Esophagus squamous epithelium (tissue), 5 donors: Measurements from ENCODE around the gene MEIS2. TPM values are rescaled to one million over a fixed set of nuclear protein-coding genes. Genes with fewer than 3 reads are reported as not detected.

Experiments used
- DNase-seq: peaks from one replicate; lab custom pipeline; 2025; lab: John Stamatoyannopoulos, UW
- H3K27ac ChIP-seq, 4 donors: fragments of 200-600 bp; sonication (generic); one replicate each; pipeline ENCODE4 v1.5.1; 2016 to 2019; ENCODE audit warnings: mild to moderate bottlenecking in 1 of 4
- H3K27me3 ChIP-seq, 4 donors: fragments of 200-600 bp; sonication (generic); 1 replicate in 3 of 4; 2 replicates in 1 of 4; pipeline versions ENCODE4 v1.5.1 to v1.6.0; 2017 to 2021; ENCODE audit warnings: antibody characterized with exemption in 1 of 4
- H3K36me3 ChIP-seq, 3 donors: fragments of 200-600 bp; sonication (generic); one replicate each; pipeline ENCODE4 v1.5.1; 2016 to 2019
- H3K4me1 ChIP-seq, 3 donors: fragments of 200-600 bp; sonication (generic); one replicate each; pipeline ENCODE4 v1.5.1; 2017 to 2019
- H3K4me3 ChIP-seq, 4 donors: fragments of 200-600 bp; sonication (generic); 1 replicate in 3 of 4; 2 replicates in 1 of 4; pipeline ENCODE4 v1.5.1; 2016 to 2019; ENCODE audit warnings: mild to moderate bottlenecking in 2 of 4, moderate library complexity in 1 of 4
- H3K9me3 ChIP-seq, 3 donors: fragments of 200-600 bp; sonication (generic); one replicate each; pipeline ENCODE4 v1.5.1; 2016 to 2019
- CTCF ChIP-seq, 6 experiments: fragments of 450-650 bp in 4 of 6; fragments of 200-600 bp in 2 of 6; sonication (generic) in 2 of 6; IDR thresholded peaks; one replicate each; pipeline ENCODE4 v1.5.1; 2016 to 2019; ENCODE audit warnings: antibody characterized with exemption in 6 of 6, mild to moderate bottlenecking in 4 of 6, moderate library complexity in 4 of 6
- POLR2A ChIP-seq, 4 donors: fragments of 450-650 bp; IDR thresholded peaks; one replicate each; pipeline ENCODE4 v1.6.1; 2017; ENCODE audit warnings: antibody characterized with exemption in 4 of 4, mild to moderate bottlenecking in 4 of 4, moderate library complexity in 3 of 4
- WGBS, 2 donors: methylation state at CpG; one replicate each; pipeline ENCODE4 v1.1.5; 2018; 5-methylcytosine and 5-hydroxymethylcytosine counted together
- intact Hi-C: fragments of 100-400 bp; cut with DNase I; formaldehyde crosslinking; loops from one replicate; pipeline ENCODE4 v1.15.0; 2022
- total RNA-seq, 4 donors: library from RNA; depleted of rRNA; stranded (reverse); fragments of >200 nt; gene quantifications; one replicate each; pipeline ENCODE4 v1.1.0, GENCODE V29; 2016
- donor health status: DM: yes; HTN: yes; CAD: no.

MEIS2 gene
- total RNA-seq, 4 donors from 2014 or later, result 6.6 to 26.3 (median 9.9) TPM

DNA sequence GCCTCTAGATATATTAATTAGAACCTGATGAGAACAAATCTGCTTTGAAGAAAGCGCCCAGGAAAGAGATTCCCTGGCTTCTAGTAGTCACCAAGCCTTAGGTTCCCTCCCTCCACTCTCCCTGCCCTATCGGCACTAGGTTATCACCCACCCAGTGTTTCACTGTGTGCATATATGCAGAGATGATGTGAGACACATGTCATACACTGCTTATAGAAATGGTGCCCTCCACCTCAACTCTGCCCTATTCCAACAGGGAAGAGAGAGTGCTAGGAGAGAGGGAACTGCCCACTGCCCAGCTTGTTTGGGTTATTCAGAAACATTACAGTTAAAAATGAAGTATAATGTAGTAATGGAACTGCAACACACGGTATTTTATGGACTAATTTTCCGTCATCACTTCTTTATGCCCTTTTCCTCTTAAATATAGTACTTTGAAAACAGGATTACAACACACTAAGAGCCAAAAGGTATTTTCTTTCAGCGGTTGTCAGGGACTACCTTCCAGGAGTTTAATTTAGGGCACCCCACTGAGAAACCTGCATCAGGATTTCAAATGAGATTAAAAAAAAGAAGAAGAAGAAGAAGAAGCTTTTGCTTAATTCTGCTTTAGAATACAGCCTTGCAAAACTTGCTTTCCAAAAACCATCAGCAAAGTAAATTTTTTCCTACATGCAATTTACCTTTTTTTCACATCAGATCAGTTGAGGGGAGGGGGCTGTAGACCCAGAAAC lies 55.3 kb downstream of the MEIS2 start:
- intact Hi-C loops, result no loop called here
- WGBS, 2 donors, result 78 to 85% methylated on average over 5 of the region's 5 CpGs
- H3K36me3 ChIP-seq, result peaks cover 0 to 19% (median 0%) of the 10 kb centered on the region in 3 donors
- H3K4me1 ChIP-seq, result peaks cover 0 to 22% (median 7%) of the 10 kb centered on the region in 3 donors
- TF ChIP-seq CTCF (IDR thresholded peaks at IDR 0.05) (no peak), POLR2A (IDR thresholded peaks at IDR 0.05) (no peak)
- no peak overlapping the region for H3K27ac ChIP-seq
- H3K4me3 ChIP-seq, result no peak overlapping the region
- no peaks in the 10 kb centered on the region for H3K27me3 ChIP-seq
- H3K9me3 ChIP-seq, result no peaks in the 10 kb centered on the region
- no peak for DNase-seq

GRCh38 chr15:37041836-37042235 lies 58.5 kb downstream of the MEIS2 start:
- Histone ChIP-seq H3K4me3 (no peak overlapping the region), H3K36me3 (peaks cover 0 to 19% (median 0%) of the 10 kb centered on the region in 3 donors), H3K9me3 (no peaks in the 10 kb centered on the region), H3K27ac (no peak overlapping the region), H3K4me1 (peaks cover 0 to 31% (median 7%) of the 10 kb centered on the region in 3 donors), H3K27me3 (no peaks in the 10 kb centered on the region)
- TF ChIP-seq CTCF (IDR thresholded peaks at IDR 0.05) (no peak), POLR2A (IDR thresholded peaks at IDR 0.05) (no peak)
- intact Hi-C loops, result no loop called here
- DNase-seq, result no peak
- WGBS, 2 donors, result 69 to 89% methylated on average over 4 of the region's 4 CpGs

GRCh38 chr15:37041042-37041441 lies 59.3 kb downstream of the MEIS2 start:
- Histone ChIP-seq H3K4me1 (peaks cover 0 to 24% (median 2%) of the 10 kb centered on the region in 3 donors), H3K27me3 (no peaks in the 10 kb centered on the region), H3K9me3 (no peaks in the 10 kb centered on the region), H3K27ac (no peak overlapping the region), H3K4me3 (no peak overlapping the region), H3K36me3 (peaks cover 0 to 19% (median 0%) of the 10 kb centered on the region in 3 donors)
- intact Hi-C loops, result no loop called here
- 40 to 60% methylated on average over 1 of the region's 1 CpG for WGBS, 2 donors
- TF ChIP-seq POLR2A (IDR thresholded peaks at IDR 0.05) (no peak), CTCF (IDR thresholded peaks at IDR 0.05) (no peak)
- DNase-seq, result no peak

DNA sequence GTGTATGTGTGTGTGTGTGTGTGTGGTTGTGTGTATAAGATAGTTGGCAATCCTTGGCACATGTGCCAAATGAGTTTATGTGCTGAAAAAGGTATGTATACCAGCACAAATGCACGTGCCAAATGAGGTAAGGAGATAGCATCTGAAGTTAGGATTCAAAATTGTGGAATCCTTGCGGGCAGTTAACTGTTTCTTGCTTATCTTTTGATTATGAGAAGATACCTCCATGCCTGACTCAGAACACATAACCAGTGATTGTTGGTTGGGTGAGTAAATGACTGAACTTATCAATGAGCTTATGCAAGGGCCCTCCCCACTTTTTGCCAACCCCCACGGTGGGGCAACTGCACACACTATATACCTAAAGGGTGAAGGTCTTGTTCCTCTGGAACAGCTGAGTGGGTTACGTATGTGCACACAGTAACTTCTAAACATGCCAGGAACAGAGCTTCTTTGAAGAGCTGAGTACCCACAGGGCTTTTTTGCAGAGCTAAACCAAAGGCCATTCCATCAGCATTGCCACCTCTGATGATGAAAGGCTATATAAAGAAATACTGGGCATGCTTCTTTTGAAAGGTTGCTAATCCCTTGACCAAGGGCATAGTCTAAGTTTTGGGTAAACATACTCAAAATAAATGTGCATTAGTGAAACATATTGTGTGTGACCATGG lies 60.1 kb downstream of the MEIS2 start:
- intact Hi-C loops, result no loop called here
- Histone ChIP-seq H3K4me1 (peaks cover 0 to 16% (median 0%) of the 10 kb centered on the region in 3 donors), H3K27me3 (no peaks in the 10 kb centered on the region), H3K27ac (no peak overlapping the region), H3K4me3 (no peak overlapping the region), H3K36me3 (peaks cover 0 to 24% (median 0%) of the 10 kb centered on the region in 3 donors), H3K9me3 (no peaks in the 10 kb centered on the region)
- DNase-seq, result no peak
- TF ChIP-seq CTCF (IDR thresholded peaks at IDR 0.05) (no peak), POLR2A (IDR thresholded peaks at IDR 0.05) (no peak)
- 64 to 78% methylated on average over 3 to 4 of the region's 4 CpGs for WGBS, 2 donors

- Histone ChIP-seq H3K9me3 (no peaks in the 10 kb centered on the region), H3K27ac (no peak overlapping the region), H3K27me3 (no peaks in the 10 kb centered on the region), H3K4me3 (no peak overlapping the region), H3K36me3 (peaks cover 0 to 13% (median 0%) of the 10 kb centered on the region in 3 donors), H3K4me1 (peaks cover 0 to 16% (median 0%) of the 10 kb centered on the region in 3 donors)
- DNase-seq, result no peak
- TF ChIP-seq POLR2A (IDR thresholded peaks at IDR 0.05) (no peak), CTCF (IDR thresholded peaks at IDR 0.05) (no peak)
- WGBS, 2 donors, result 44 to 53% methylated on average over 3 to 6 of the region's 7 CpGs
- intact Hi-C loops, result no loop called here
Measured at GRCh38 chr15:37038716-37039106, 61.6 kb downstream of the MEIS2 start.
